Adrenal gland (tissue), 5 donors: ENCODE measurements around the gene CTDSPL.

Experiments used
- CTCF ChIP-seq, 6 experiments: fragments of 450-650 bp in 4 of 6; fragments of 200-600 bp in 2 of 6; sonication (generic) in 1 of 6; IDR thresholded peaks; 1 replicate in 5 of 6; 2 replicates in 1 of 6; pipeline versions ENCODE4 v1.5.1 to v1.8.0; 2016 to 2021; ENCODE audit warnings: antibody characterized with exemption in 6 of 6, mild to moderate bottlenecking in 2 of 6, moderate library complexity in 1 of 6
- POLR2A ChIP-seq, 2 donors: fragments of 450-650 bp; IDR thresholded peaks; one replicate each; pipeline ENCODE4 v1.6.1; 2017; ENCODE audit warnings: antibody characterized with exemption in 2 of 2, mild to moderate bottlenecking in 2 of 2, moderate library complexity in 1 of 2
- donor health status: DM: no; HTN: no; CAD: no.

DNA sequence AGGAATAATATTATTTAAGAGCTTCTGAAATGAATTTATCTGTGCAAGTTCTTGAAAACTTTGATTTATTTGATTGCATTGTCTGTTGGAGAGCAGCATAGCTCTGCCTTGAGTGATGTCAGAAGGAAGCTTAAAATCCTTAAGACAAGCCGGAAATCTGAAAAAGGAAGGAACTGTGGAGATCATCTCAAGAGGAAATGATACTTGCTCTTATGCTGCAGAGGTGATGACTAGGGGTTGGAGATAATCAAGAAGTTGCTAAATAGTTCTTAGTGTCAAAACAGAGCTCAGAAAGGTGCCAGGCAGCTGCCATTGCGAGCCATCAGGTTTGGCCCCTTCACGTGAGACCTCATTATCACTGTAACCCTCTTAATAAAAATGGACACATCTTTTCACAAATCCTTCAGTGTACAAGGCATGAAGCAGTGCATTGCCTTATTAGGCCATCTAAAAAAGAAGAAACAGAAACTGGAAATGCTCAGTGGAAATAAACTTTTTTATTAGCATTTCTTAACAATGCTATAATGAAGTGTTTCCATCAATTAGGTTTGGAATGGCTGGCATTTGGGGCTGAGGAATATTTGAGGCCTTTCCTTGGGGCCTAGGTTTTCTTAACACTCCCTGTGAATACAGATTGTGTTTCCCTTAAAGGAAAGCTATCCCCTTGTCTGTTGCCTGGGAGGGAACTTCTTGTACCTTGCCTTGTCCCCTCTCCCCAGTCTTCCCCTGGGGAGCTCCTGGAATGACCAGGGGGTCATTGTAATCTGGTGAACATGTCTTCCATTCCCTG is 94.4 kb downstream of the CTDSPL start:
- TF ChIP-seq POLR2A (IDR thresholded peaks at IDR 0.05) = no peak
- no peak for TF ChIP-seq CTCF (IDR thresholded peaks at IDR 0.05)
